H1 (cell line): ENCODE measurements around the gene USH2A. TPM values are rescaled to one million over a fixed set of nuclear protein-coding genes. Genes with fewer than 3 reads are reported as not detected.

Experiments used
- ASH2L ChIP-seq: fragments of 200-600, 300-600 bp; sonication (generic); IDR thresholded peaks from one replicate; pipeline ENCODE4 v1.7.1; 2017; ENCODE audit warnings: low read length
- EP300 ChIP-seq, 2 experiments: IDR thresholded peaks; 1 replicate in 1 of 2; 2 replicates in 1 of 2; pipeline ENCODE4 v1.6.1; 2011 to 2012; ENCODE audit warnings: low read depth in 2 of 2, low read length in 2 of 2, mild to moderate bottlenecking in 2 of 2, borderline replicate concordance in 1 of 2, inconsistent platforms in 1 of 2, moderate library complexity in 1 of 2
- JUN ChIP-seq: IDR thresholded peaks from 2 replicates; pipeline ENCODE4 v1.6.1; 2011; ENCODE audit warnings: low read depth, mild to moderate bottlenecking, improper control_type of control experiment, low read length
- SIRT6 ChIP-seq: IDR thresholded peaks from one replicate; pipeline ENCODE4 v1.7.1; 2012; ENCODE audit warnings: low read length, inconsistent platforms
- polyA plus RNA-seq, 7 experiments: library from polyadenylated mRNA; depleted of rRNA in 3 of 7; stranded (reverse) in 5 of 7; unstranded in 2 of 7; fragments of >200 nt in 5 of 7; fragments of 200-250 nt in 2 of 7; gene quantifications; 1 replicate in 5 of 7; 2 replicates in 1 of 7; 4 replicates in 1 of 7; pipeline versions ENCODE4 v1.2.1 to v1.2.3, GENCODE V29; 2011 to 2013; ENCODE audit warnings: missing spikeins in 2 of 7, mixed read lengths in 2 of 7
- total RNA-seq: library from RNA; stranded (reverse); fragmentation: NEBNext Ultra II Directional; extraction: Animal tissue kit (Norgen Biotek cat#: 25700); gene quantifications from 2 replicates; pipeline ENCODE4 v1.2.1, GENCODE V29; 2021
- TF ChIP-seq, protein P1 (sequence below): fragments of 300-600 bp; sonication (generic); IDR thresholded peaks from 2 replicates; pipeline ENCODE4 v1.7.1; 2012; ENCODE audit warnings: low read length, moderate library complexity, mild to moderate bottlenecking, inconsistent platforms; ENCODE audit not compliant: insufficient replicate concordance
- TF ChIP-seq, protein P2 (sequence below): IDR thresholded peaks from 2 replicates; pipeline ENCODE4 v1.6.1; 2011; ENCODE audit warnings: low read depth, mild to moderate bottlenecking, low read length; ENCODE audit not compliant: insufficient read depth

The USH2A gene
- total and polyA plus RNA-seq, 2 of the 8 experiments (the other 6 are each of a cell fraction or from before 2014, with no cell fraction given) = 0.02 to 0.17 TPM

DNA sequence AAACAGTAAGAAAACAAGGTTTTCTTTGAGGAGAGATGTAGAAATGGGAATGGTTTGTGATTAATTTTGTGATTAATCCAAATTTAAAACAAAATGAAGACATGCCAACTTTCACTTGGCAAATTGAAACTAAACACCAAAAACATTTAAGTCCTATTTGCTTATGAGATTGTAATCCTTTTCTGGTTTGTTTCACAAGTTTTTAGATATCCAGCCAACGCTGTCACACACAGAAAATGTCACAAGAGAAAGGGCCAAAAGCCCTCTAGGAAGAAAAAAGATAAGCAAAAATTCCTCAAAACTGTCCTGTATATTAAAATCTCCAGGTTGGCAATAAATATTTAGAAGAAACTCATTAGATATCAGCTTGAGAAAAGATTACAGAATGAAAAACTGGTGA is 2.5 kb downstream of the USH2A start (continued):
- TF ChIP-seq, protein P1, sequence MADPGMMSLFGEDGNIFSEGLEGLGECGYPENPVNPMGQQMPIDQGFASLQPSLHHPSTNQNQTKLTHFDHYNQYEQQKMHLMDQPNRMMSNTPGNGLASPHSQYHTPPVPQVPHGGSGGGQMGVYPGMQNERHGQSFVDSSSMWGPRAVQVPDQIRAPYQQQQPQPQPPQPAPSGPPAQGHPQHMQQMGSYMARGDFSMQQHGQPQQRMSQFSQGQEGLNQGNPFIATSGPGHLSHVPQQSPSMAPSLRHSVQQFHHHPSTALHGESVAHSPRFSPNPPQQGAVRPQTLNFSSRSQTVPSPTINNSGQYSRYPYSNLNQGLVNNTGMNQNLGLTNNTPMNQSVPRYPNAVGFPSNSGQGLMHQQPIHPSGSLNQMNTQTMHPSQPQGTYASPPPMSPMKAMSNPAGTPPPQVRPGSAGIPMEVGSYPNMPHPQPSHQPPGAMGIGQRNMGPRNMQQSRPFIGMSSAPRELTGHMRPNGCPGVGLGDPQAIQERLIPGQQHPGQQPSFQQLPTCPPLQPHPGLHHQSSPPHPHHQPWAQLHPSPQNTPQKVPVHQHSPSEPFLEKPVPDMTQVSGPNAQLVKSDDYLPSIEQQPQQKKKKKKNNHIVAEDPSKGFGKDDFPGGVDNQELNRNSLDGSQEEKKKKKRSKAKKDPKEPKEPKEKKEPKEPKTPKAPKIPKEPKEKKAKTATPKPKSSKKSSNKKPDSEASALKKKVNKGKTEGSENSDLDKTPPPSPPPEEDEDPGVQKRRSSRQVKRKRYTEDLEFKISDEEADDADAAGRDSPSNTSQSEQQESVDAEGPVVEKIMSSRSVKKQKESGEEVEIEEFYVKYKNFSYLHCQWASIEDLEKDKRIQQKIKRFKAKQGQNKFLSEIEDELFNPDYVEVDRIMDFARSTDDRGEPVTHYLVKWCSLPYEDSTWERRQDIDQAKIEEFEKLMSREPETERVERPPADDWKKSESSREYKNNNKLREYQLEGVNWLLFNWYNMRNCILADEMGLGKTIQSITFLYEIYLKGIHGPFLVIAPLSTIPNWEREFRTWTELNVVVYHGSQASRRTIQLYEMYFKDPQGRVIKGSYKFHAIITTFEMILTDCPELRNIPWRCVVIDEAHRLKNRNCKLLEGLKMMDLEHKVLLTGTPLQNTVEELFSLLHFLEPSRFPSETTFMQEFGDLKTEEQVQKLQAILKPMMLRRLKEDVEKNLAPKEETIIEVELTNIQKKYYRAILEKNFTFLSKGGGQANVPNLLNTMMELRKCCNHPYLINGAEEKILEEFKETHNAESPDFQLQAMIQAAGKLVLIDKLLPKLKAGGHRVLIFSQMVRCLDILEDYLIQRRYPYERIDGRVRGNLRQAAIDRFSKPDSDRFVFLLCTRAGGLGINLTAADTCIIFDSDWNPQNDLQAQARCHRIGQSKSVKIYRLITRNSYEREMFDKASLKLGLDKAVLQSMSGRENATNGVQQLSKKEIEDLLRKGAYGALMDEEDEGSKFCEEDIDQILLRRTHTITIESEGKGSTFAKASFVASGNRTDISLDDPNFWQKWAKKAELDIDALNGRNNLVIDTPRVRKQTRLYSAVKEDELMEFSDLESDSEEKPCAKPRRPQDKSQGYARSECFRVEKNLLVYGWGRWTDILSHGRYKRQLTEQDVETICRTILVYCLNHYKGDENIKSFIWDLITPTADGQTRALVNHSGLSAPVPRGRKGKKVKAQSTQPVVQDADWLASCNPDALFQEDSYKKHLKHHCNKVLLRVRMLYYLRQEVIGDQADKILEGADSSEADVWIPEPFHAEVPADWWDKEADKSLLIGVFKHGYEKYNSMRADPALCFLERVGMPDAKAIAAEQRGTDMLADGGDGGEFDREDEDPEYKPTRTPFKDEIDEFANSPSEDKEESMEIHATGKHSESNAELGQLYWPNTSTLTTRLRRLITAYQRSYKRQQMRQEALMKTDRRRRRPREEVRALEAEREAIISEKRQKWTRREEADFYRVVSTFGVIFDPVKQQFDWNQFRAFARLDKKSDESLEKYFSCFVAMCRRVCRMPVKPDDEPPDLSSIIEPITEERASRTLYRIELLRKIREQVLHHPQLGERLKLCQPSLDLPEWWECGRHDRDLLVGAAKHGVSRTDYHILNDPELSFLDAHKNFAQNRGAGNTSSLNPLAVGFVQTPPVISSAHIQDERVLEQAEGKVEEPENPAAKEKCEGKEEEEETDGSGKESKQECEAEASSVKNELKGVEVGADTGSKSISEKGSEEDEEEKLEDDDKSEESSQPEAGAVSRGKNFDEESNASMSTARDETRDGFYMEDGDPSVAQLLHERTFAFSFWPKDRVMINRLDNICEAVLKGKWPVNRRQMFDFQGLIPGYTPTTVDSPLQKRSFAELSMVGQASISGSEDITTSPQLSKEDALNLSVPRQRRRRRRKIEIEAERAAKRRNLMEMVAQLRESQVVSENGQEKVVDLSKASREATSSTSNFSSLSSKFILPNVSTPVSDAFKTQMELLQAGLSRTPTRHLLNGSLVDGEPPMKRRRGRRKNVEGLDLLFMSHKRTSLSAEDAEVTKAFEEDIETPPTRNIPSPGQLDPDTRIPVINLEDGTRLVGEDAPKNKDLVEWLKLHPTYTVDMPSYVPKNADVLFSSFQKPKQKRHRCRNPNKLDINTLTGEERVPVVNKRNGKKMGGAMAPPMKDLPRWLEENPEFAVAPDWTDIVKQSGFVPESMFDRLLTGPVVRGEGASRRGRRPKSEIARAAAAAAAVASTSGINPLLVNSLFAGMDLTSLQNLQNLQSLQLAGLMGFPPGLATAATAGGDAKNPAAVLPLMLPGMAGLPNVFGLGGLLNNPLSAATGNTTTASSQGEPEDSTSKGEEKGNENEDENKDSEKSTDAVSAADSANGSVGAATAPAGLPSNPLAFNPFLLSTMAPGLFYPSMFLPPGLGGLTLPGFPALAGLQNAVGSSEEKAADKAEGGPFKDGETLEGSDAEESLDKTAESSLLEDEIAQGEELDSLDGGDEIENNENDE = no peak
- TF ChIP-seq SIRT6 = no peak
- no peak for TF ChIP-seq JUN
- no peak for TF ChIP-seq EP300 (IDR thresholded peaks at IDR 0.05; ENCODE audit: borderline replicate concordance in 1 of 2, low read depth in 2 of 2, low read length in 2 of 2)
- no peak for TF ChIP-seq ASH2L
- TF ChIP-seq, protein P2, sequence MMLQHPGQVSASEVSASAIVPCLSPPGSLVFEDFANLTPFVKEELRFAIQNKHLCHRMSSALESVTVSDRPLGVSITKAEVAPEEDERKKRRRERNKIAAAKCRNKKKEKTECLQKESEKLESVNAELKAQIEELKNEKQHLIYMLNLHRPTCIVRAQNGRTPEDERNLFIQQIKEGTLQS = no peak
